Ascending aorta (tissue), 2 donors: ENCODE data around the gene L2HGDH. TPM values are rescaled to one million over a fixed set of nuclear protein-coding genes. Genes with fewer than 3 reads are reported as not detected.

Experiments used
- DNase-seq, 2 donors: peaks; one replicate each; pipeline ENCODE4 v3.0.0-alpha.2; 2019; ENCODE audit warnings: low spot score in 2 of 2
- H3K27ac ChIP-seq, 2 donors: fragments of 200-600 bp; sonication (generic); one replicate each; pipeline ENCODE4 v1.5.1; 2016 to 2017; ENCODE audit warnings: mild to moderate bottlenecking in 1 of 2
- H3K27me3 ChIP-seq: fragments of 200-600 bp; sonication (generic); one replicate; pipeline ENCODE4 v1.5.1; 2017
- H3K36me3 ChIP-seq, 2 donors: fragments of 200-600 bp; sonication (generic); one replicate each; pipeline ENCODE4 v1.5.1; 2016
- H3K4me1 ChIP-seq, 2 donors: fragments of 200-600 bp; sonication (generic); one replicate each; pipeline ENCODE4 v1.5.1; 2016 to 2017; ENCODE audit warnings: mild to moderate bottlenecking in 1 of 2
- H3K4me3 ChIP-seq, 2 donors: fragments of 200-600 bp; sonication (generic); one replicate each; pipeline ENCODE4 v1.5.1; 2016 to 2017; ENCODE audit warnings: mild to moderate bottlenecking in 1 of 2
- H3K9me3 ChIP-seq, 2 donors: fragments of 200-600 bp; sonication (generic); one replicate each; pipeline ENCODE4 v1.5.1; 2016
- intact Hi-C: fragments of 100-400 bp; cut with DNase I; formaldehyde crosslinking; loops from one replicate; pipeline ENCODE4 v1.15.1; 2023
- total RNA-seq: library from RNA; depleted of rRNA; stranded (reverse); fragments of >200 nt; gene quantifications from one replicate; pipeline ENCODE4 v1.1.0, GENCODE V29; 2016
- TF ChIP-seq, protein P1 (sequence below), 3 experiments: fragments of 200-600 bp in 2 of 3; fragments of 450-650 bp in 1 of 3; sonication (generic) in 2 of 3; IDR thresholded peaks; one replicate each; pipeline ENCODE4 v1.5.1; 2016 to 2019; ENCODE audit warnings: antibody characterized with exemption in 3 of 3, mild to moderate bottlenecking in 1 of 3, moderate library complexity in 1 of 3

L2HGDH gene
- total RNA-seq, 1 donor from 2014 or later: 1.5 TPM

DNA sequence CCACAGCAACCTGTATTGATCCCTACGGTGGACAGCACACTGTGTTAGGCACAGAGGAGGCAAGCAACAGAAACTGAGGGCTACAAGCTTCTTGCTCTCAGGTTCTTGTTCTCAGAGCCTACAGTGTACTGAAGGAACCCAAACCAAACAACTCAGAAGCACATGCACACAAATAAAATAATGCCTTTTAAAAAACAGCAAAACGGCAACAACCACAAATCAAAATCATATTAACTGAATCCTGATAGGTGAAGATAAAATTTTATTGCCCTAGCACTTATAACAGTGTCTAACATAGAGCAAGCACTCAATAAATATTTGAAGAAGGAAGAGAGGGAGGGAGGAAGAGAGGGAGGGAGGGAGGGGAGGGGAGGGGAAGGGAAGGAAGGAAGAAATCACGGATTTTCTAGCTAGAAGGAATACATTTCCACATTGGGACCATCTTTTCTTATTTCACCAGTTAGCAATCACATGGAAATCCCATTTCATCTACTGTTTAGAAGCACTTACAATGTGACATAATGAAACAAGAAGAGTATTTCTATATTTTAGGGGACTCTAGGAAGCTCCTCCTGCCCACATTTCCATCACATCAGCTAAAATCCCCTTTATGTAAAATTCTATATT, 27.3 kb upstream of the L2HGDH start:
- Histone ChIP-seq H3K4me1 (peaks cover 0 to 3% of the 10 kb centered on the region in 2 donors), H3K4me3 (no peak overlapping the region), H3K27me3 (no peaks in the 10 kb centered on the region), H3K27ac (no peak overlapping the region), H3K36me3 (no peaks in the 10 kb centered on the region), H3K9me3 (no peaks in the 10 kb centered on the region)
- no peak for DNase-seq
- intact Hi-C loops: no loop called here
- TF ChIP-seq, protein P1, sequence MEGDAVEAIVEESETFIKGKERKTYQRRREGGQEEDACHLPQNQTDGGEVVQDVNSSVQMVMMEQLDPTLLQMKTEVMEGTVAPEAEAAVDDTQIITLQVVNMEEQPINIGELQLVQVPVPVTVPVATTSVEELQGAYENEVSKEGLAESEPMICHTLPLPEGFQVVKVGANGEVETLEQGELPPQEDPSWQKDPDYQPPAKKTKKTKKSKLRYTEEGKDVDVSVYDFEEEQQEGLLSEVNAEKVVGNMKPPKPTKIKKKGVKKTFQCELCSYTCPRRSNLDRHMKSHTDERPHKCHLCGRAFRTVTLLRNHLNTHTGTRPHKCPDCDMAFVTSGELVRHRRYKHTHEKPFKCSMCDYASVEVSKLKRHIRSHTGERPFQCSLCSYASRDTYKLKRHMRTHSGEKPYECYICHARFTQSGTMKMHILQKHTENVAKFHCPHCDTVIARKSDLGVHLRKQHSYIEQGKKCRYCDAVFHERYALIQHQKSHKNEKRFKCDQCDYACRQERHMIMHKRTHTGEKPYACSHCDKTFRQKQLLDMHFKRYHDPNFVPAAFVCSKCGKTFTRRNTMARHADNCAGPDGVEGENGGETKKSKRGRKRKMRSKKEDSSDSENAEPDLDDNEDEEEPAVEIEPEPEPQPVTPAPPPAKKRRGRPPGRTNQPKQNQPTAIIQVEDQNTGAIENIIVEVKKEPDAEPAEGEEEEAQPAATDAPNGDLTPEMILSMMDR (IDR thresholded peaks at IDR 0.05): no peak

DNA sequence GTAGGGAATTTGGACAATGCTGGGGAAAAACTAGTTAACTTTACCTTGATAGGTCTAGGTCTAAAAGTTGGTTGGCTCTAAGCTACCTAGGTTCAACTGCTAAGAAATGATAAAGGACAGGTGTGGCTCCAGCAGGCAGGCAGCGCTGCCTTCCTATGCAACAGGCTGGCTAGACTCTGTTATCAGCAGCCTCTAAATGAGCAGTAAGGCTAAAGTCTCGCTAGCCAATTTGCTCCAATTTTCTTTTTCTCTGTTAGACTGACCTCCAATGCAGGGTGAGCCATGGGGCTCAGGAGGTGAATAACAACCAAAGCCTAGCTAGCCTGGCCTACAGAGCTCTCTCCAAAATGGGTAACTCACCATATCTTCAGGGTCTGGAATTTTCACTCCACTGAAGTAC, 26.6 kb upstream of the L2HGDH start:
- Histone ChIP-seq H3K4me3 (no peak overlapping the region), H3K36me3 (no peaks in the 10 kb centered on the region), H3K9me3 (no peaks in the 10 kb centered on the region), H3K4me1 (peaks cover 0 to 3% of the 10 kb centered on the region in 2 donors), H3K27me3 (no peaks in the 10 kb centered on the region), H3K27ac (no peak overlapping the region)
- intact Hi-C loops: no loop called here
- TF ChIP-seq, protein P1 (IDR thresholded peaks at IDR 0.05): no peak
- DNase-seq: no peak

DNA sequence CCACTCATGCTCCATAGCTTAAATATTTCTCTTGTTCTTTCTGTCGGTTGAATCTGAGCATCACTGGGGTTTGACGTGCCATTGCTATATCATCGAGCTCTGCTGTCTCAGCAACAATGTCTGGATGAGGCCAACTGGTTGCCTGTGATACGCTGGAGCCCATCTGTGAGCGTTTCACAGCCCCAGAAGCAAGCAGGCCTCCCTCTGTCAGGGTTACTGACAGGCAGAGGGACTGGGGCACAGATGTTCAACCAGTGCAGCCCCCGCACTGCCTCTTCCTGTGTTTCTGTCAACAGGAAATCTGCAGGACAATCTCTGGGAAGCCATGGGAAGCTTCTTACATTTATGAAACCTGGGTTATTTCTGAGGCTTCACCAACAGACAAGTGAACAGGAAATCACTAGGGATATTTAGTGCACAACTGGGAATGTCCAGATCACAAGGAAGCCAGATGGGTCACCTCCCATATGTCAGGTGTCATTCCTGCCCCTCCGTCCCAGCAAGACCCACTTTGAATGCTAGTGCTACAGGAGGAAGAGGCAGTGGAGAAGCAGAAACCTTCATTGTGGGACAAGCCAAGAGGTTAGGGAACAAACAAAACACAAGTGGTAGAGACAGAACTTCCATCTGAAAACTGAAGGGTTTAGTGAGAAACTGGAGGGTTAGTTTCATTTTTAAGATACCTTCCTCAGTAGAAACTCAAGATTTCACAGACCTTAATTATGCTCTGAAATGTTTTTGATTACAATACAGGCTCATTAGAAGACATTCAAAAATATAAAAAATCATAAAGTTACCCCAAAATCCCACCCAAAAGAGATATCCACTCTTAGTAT, 24.2 kb upstream of the L2HGDH start:
- TF ChIP-seq, protein P1 (IDR thresholded peaks at IDR 0.05): no peak
- no peaks in the 10 kb centered on the region for H3K27me3 ChIP-seq
- H3K27ac ChIP-seq: peak overlapping the region in 1 of 2 donors; percentile 23
- H3K36me3 ChIP-seq: no peaks in the 10 kb centered on the region
- H3K9me3 ChIP-seq: no peaks in the 10 kb centered on the region
- intact Hi-C loops: no loop called here
- no peak overlapping the region for H3K4me3 ChIP-seq
- H3K4me1 ChIP-seq: peaks cover 0 to 3% of the 10 kb centered on the region in 2 donors
- DNase-seq: no peak

DNA sequence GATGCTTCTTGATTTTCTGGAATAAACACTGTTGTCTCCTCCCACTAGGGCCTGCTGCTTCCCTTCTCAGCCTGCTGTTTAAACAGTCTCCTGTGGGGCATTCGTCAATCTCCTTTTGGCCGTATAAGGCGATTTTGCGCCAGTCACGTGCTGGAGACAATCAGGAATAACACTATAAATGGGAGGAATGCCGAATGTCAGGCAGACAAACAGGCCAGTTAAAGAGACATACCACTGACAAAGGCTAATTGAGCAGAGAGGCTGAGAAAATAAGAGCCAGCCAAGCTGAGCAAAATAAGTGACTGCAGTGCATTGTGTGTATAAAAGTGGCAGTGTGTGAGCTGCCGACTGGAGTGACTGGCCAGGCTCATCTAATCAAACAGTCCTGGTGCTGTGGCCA, 23.4 kb upstream of the L2HGDH start:
- no peak for DNase-seq
- Histone ChIP-seq H3K27ac (peak overlapping the region in 1 of 2 donors; percentile 23), H3K4me3 (no peak overlapping the region), H3K9me3 (no peaks in the 10 kb centered on the region), H3K27me3 (no peaks in the 10 kb centered on the region), H3K36me3 (no peaks in the 10 kb centered on the region), H3K4me1 (peaks cover 0 to 3% of the 10 kb centered on the region in 2 donors)
- intact Hi-C loops: no loop called here
- TF ChIP-seq, protein P1 (IDR thresholded peaks at IDR 0.05): no peak

DNA sequence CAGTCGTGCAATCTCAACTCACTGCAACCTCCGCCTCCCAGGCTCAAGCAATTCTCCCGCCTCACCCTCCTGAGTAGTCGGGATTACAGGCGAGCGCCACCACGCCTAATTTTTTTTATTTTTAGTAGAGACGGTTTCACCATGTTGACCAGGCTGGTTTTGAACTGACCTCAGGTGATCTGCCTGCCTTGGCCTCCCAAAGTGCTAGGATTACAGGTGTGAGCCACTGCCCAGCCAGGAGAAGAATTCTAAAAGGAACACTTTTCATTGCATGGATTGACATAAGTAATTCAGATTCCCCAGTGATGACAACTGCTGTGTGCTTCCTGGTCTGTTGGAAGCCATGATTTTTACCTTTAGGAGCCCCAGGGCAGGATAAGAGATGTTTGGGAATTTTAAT, 22.2 kb upstream of the L2HGDH start:
- H3K27ac ChIP-seq: no peak overlapping the region
- peaks cover 0 to 3% of the 10 kb centered on the region in 2 donors for H3K4me1 ChIP-seq
- no peak overlapping the region for H3K4me3 ChIP-seq
- no peak for DNase-seq
- no peaks in the 10 kb centered on the region for H3K9me3 ChIP-seq
- H3K36me3 ChIP-seq: no peaks in the 10 kb centered on the region
- TF ChIP-seq, protein P1 (IDR thresholded peaks at IDR 0.05): no peak
- intact Hi-C loops: no loop called here
- H3K27me3 ChIP-seq: no peaks in the 10 kb centered on the region
